ENCODE results near the gene NPFFR1.

- TF ChIP-seq CTCF (IDR thresholded peaks at IDR 0.05) (no peak), POLR2A (IDR thresholded peaks at IDR 0.05) (no peak)
Measured at GRCh38 chr10:70319824-70320223, 36.0 kb upstream of the NPFFR1 start.
